DMS53 treated with DMSO at 0.1 percent for 48 hours (cell line): ENCODE measurements around the gene PDE6A.

Source experiments
- DNase-seq: peaks from one replicate; lab custom pipeline; 2025; ENCODE audit not compliant: unreplicated experiment; lab: John Stamatoyannopoulos, UW

PDE6A gene

DNA sequence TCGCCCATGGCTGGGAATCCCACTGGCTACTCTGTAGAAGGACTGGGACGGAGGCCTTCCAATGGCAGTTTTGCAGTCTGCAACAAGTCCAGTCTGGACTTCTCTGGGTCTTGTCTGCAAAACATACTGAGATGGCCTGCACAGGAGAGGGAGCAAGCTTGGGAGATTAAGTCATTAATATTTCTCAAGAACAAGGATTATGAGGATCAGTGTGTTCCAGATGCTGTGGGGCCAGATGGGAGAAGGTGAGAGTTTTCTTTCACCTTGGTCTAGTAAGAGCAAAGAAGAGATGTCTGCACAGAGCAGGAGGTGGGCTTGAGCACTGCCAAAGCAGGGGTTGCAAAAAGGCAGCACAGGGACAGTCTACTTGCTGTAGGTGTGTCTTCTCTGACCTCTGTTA lies at the start of gene PDE6A:
Gene PDE6A, minus strand, starts transcription at position 128 of the 400 bp plus-strand sequence. Its CDS starts 120 bp downstream, at position 8.
- DNase-seq = no peak

DNA sequence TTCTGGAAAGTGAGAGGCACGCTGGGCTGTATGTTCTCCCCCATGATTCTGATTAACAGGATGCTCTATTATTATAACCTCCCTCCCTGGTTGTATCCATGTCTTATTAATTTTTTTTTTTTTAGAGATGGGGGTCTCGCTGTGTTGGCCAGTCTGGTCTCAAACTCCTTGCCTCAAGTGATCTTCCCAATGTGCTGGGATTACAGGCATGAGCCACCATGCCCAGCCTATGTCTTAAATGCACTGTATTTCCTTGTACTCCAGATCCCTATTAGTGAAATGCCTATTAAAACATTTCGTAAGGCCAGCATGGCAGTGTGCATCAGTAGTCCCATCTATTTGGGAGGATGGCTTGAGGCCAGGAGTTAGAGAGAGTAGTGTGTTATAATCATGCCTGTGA lies 48.9 kb upstream of the PDE6A start:
- no peak for DNase-seq

DNA sequence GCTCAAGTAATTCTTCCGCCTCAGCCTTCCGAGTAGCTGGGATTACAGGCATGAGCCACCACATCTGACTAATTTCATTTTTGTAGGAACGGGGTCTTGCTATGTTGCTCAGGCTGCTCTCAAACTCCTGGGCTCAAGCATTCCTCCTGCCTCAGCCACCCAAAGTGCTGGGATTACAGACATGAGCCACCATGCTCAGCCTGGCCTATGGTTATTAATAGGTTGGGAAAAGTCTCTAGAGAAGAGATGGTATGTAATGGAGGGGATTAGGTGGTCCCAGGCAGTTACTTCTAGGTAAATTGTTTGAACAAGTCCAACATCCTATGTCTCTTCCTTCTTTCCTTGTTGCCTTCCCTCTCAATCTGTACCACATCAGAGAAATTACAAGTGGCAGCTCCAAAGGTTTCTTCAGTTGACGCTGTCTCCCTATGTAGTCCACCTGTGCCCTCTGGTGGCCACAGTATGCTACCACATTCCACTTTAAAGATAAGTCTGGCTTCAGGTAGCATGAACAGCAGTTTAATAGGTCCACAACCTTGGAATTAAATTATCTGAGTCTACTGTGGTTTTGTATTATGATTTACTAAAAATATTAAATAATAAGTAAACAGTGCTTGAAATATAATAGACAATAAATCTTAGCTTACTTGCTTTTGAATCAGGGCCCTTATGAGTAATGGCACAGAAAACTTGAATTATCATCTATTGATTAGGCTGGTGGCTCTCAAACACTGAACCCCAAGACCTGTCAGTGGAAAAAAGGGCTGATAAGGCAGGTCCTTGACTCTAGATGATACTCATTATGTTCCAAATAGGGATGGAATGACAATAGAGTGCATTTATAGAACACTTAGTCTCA lies 46.2 kb upstream of the PDE6A start:
- DNase-seq = peak; percentile 82

DNA sequence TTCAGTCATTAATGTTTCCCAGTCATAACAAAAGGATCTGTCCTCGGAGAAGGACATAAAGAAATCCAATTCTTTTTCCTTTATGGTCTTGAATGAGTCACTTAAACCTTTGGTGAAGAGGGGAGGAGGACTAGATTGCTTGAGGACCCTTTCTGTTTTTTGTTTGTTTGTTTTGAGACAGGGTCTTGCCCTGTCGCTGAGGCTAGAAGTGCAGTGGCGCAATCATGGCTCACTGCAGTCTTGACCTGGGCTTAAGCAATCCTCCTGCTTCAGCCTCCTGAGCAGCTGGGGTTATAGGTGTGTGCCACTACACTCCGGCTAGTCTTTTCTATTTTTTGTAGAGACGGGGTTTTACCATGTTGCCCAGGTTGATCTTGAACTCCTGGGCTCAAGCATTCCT lies 43.5 kb upstream of the PDE6A start:
- DNase-seq = no peak

DNA sequence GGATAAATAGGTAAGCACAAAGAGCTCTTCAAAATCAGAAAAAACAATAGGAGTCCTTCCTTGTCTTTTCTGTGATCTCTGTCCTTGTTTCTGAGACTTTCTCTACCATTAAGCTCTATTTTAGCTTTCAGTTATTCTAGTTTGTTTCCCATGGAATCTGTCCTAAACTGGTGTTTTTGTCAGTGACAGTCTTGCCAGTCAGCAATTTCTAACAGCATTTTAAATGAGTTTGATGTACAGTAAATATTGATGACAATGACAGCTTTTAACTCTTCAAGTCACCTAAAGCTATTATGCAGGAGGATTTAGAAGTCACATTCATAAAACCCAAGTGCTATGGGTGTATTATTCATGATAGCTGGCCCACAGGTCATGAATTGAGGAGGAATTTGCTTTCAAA lies 37.9 kb upstream of the PDE6A start:
- DNase-seq = no peak

DNA sequence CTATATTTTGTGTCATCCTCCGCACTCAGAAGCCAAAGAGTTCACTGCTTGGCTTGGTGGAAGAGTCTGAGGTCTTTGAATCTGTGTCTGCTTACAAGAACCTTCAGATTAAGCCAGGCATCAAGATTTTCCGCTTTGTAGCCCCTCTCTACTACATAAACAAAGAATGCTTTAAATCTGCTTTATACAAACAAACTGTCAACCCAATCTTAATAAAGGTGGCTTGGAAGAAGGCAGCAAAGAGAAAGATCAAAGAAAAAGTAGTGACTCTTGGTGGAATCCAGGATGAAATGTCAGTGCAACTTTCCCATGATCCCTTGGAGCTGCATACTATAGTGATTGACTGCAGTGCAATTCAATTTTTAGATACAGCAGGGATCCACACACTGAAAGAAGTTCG lies 36.6 kb upstream of the PDE6A start:
- DNase-seq = no peak

DNA sequence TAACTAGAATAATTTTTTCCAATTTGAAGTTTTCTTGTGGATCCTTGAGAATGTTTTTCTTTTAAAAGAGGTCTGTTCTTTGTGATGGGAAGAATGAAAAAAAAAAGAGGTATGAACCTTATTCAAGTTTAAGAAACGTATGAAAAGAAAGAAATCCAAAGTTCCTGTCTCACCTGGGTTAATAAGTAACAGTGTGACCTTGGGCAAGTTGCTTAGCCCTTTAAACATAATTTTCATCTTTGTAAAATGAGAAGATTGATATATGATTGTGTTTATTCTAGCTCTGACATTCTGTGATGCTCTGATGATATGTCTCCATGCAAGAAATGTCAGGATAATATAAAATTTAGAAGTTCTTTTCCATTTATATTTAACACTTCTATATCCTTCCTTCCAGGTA lies 35.3 kb upstream of the PDE6A start:
- no peak for DNase-seq

DNA sequence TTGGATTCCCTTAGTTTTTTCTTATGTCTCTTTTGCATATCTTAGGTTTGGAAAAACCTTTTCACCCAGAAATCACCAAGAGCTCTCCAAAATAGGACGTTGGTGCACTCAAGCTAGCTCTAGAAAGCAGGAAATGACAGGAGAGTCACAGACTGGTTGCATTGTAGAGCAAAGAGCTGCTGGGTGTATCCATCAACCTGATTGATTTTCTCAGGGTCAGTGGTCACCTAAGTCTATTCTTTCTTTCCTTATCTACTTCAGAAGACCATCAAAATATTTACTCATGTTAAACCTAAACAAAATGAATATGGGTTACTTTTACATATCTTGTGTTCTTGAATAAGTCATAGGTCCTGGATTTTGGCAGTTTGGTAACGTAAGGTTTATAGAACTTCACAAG lies 30.8 kb upstream of the PDE6A start:
- DNase-seq = no peak

DNA sequence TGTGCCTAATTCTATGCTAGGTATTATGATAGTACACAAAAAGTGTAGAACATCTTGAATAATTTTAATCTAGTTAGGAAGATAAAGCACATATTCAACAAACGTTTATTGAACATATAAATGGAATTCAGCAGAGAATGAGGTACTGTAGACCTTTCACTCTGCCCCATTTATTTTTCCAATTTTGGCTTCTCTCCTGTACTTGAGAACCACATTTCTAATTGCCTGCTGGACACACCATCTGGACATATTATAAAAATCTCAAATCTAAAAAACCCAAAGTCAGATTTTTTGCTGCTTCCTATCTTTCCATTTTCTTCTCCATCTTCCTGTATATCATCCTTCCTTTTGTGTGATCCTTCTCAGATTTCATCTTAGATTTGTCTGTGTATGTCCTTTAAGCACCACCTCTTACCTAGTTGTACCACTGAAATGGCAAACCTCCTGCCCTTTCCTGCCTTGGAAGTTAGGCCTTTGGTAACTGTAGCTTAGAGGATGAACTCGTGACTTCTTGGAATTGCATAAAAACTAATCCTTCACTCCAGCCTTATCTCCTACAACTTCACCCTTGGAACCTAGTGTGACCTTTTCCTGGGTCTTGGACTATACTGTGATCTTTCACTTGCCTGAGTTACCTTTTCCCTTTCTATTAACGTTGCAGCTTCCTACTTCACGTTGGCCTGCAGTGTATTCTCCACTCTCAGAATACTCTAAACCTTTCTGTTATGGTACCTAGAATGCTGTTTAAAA lies 24.8 kb upstream of the PDE6A start:
- DNase-seq = no peak

DNA sequence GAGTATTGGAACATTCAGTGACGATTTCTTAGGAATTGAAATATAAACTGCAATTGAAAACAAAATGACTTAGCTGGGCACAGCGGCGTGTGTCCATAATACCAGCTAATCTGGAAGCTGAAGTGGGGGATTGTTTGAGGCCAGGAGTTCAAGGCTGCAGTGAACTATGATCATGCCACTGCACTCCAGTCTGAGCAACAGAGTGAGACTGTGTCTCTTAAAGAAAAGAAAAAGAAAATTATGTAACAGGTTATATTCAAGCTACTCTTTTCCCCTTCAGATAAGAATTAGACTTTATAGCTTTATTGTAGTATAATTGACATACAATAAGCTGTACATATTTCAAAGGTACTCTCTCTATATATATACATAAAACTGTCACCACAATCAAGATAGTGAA lies 22.4 kb upstream of the PDE6A start:
- no peak for DNase-seq

DNA sequence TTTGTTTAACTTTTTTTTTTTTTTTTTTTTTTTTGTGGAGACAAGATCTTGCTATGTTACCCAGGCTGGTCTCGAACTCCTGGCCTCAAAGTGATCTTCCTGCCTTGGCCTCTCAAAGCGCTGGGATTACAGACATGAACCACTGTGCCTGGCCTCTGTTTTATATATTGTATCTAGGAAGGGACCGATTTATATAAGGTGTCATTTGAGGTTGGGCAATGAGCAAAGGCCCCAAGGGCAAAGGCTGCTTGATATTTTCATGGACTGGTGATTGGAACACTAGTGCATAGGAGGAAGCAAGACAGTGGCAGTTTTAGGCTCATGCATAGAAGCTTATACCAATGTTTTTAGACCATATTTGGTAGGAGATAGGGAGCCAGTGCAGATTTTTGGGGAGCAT lies 19.1 kb upstream of the PDE6A start:
- DNase-seq = no peak

DNA sequence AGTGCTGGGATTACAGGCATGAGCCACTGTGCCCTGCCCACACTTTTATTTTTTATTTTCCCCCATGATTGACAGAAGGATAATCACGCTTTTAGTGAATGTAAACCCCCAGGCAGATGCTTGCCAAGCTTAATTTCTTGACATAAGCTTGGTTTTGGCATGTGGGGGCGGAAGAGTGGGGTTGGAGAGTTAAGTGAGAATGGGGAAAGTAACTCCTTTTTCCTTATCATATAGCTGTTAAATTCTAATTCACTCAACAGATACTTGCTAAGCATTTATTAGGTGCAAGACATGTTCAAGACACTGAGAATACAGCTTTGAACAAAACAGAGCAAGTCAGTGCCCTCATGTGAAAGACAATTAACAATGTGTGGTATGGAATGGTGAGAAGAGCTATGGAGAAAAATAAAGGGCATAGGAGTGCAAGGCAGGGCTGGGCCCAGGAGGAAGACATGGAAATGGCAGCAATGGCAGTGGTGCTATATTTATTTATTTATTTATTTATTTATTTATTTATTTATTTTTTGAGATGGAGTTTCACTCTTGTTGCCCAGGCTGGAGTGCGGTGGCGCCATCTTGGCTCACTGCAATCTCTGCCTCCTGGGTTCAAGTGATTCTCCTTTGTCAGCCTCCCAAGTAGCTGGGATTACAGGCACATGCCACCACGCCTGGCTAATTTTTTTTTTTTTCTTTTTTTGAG lies 18.2 kb upstream of the PDE6A start:
- DNase-seq = no peak

DNA sequence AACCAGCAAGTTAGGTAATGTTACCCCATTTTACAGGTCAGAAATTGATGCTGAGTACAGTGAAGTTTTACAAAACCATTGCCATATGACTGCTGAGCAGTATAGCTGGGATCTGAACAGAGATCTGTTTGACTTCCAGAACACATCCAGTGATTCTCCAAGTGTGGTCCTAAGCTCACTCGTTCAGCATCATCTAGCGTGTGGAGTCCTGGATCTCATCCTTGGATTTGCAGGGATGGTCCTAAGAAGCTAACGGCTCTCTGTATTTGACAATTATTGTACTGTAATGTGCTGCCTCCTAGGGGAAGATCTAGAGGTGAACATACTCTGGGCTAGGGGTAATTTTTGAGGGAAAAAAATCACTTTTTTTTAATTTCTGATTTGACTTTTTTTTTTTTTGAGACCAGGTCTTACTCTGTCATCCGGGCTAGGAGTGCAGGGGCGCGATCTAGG lies 17.4 kb upstream of the PDE6A start:
- peak; percentile 52 for DNase-seq

DNA sequence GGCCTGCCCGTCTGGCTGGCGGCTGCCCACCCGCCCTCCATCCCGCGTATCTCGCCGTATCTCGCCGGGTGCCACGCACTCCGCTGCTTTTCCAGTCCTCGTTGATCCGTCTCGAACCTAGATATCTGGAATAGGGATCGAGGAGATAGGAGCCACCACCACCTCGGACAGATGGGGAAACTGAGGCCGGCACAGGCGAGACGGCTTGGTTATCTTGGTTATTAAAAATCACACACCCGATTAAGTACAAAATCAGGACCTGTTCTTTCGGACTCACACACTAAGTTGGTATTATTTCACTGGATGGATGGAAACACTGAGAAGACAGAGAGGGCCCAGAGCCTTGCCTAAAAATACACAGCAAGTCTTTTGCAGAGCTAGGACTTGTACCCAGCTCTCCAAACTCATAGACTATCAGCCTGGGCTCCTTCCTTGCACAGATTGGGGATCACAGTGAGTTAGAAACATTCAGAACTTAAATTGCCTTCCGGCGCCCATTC lies 16.6 kb upstream of the PDE6A start:
- DNase-seq = no peak

DNA sequence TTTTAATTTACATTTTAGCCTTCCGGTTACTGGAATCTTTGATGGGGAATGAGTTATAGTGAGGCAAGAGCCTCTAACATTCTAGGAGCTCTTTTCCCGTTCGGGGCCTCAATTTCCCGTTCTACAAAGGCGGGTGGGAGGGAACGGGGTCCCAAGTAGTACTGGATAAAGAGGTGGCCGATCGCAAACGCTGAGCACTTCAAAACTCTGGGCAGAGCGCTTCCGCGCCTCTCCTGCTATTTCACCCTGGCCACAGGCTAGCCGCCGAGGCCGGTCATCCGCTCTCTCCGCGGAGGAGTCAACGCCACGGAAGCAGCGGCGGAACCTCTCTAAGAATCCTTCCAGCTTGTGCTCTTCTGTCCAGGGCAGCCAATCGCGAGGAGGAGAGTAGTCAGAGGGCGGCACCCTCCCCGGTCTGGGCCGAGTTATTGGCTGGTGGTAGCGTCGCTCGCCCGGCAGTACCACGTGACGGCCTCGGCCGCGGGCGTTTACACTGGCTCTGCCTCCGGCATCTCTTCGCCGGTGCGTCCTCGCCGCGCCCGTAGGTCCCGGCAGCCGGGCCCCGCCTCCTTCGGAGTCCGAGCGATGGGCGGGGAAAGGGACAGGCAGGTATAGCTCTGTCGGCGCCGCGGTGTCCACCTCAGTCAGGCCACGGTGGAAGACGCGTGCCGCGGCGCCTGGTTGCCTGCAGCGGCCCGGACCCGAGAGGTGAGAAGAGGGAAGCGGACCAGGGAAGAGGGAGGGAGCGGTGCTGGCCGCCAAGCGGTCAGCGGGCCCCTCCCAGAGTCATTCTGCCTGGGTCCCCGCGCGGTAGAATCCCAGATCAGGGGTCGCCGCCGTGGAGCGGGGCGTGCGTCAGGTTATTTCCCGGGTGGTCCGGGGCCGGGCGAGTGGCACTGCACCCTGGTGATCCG lies 15.9 kb upstream of the PDE6A start, which contains the start of gene SLC26A2:
Gene SLC26A2, plus strand, starts transcription at position 487 of the 914 bp plus-strand sequence. CDS start 16,895 bp downstream, outside the sequence.
- peak; percentile 99 for DNase-seq

DNA sequence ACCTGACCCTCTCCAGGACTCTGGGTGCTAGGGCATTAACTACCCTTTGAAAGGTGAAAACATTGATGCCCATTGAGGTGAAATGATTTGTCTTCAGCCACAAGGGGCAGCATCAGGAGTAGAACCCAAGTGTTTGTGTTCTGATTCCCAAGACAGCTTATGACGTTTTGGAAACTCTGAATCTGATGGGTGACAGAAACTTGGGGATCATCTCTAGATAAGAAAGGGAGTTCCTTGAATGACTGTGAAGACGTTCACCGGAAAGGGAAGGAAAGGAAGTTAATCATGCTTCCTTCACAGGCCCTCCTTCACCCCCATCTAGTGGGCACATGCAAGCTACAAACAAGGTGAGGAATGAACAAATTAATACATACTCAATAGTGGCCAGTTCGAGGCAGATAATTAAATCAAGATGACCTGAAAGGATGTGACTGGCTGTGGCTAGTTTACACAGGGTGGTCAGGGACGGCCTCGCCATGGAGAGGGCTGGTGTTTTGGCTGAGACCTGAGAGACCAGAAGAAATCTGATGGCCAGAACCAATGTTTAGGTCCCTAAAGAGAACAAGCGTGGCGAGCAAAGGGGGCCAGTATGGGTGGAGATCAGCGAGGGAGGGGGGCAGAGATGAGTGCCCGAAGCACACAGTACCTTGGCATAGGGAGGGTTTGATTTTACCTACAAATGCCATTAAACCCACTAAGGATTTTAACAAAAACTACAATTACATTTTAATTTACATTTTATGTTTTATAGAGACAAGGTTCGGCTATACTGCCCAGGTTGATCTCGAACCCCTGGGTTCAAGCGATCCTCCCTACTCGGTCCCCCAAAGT lies 15.0 kb upstream of the PDE6A start:
- peak; percentile 37 for DNase-seq

DNA sequence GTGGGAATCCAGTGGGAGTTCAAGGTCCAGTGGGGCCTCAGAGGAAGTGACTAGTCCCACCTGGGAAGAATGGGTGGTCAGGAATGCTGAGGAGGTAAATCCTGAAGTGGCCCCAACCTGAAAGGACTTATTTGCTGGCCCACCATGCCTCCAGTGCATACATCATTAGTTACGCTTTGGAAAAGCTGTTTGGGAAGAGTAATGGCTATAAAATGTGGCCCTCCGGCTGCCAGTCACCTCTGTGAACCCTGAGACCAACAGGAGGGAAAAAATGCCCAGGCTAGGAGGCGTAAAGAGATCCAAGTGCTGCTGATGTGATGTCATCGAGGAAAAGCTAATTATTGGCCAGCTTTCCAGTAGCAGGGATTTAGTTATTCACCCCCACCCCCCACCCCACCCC lies 13.3 kb upstream of the PDE6A start:
- DNase-seq = no peak

DNA sequence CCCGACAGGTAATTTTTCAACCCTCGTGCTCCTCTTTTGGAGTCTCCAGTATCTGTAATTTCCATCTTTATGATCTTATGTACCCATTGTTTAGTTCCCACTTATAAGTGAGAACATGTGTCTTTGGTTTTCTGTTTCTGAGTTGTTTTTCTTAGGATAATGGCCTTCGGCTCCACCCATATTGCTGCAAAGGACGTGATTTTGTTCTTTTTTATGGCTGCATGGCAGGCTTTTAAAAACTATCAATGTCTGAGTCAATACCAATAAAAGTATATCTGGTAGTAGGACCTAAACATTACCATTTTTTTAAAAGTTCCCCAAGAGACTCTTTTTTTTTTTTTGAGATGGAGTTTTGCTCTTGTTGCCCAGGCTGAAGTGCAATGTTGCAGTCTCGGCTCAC lies 12.1 kb upstream of the PDE6A start:
- DNase-seq = no peak

DNA sequence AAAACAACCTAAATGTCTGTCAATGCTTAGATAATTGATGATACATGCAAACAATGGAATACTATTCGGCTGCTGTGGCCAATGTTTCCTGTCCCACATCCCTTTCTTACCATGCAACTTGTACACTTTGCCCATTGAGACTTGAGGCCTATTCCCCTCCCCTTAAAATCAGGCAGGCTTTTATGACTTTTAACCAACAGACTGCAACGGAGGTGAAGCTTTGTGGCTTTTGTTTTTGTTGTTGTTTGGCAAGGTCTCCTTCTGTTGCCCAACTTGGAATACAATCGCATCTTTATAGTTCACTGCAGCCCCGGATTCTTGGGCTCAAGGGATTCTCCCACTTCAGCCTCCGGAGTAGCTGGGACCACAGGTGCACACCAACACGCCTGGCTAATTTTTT lies 10.2 kb upstream of the PDE6A start:
- no peak for DNase-seq
